Measurements from ENCODE around the gene BTBD9. TPM values are rescaled to one million over a fixed set of nuclear protein-coding genes. Genes with fewer than 3 reads are reported as not detected.
A peak's percentile ranks its signal among the peaks of the same experiment; 100 is the strongest.

The BTBD9 gene
- total and polyA plus RNA-seq, 2 experiments from 2014 or later, result 10.0 to 13.7 TPM

GRCh38 chr6:38337819-38338465, 301.8 kb downstream of the BTBD9 start:
- H3K27me3 ChIP-seq (replicated peaks; ENCODE audit: insufficient read depth), result no peaks in the 10 kb centered on the region
- peak overlapping the region; percentile 73 for H3K27ac ChIP-seq
- no peaks in the 10 kb centered on the region for H3K36me3 ChIP-seq (ENCODE audit: low read depth)
- peaks cover 15% of the 10 kb centered on the region for H3K4me1 ChIP-seq (ENCODE audit: insufficient read depth)
- H2AFZ ChIP-seq, result peak overlapping the region; percentile 88
- H3K9me3 ChIP-seq (ENCODE audit: low read depth), result no peaks in the 10 kb centered on the region
- H3K79me2 ChIP-seq (ENCODE audit: insufficient read depth), result no peaks in the 10 kb centered on the region
- DNase-seq, result peak; percentile 85
- H4K20me1 ChIP-seq (ENCODE audit: insufficient read depth), result no peaks in the 10 kb centered on the region
- WGBS, 2 experiments (ENCODE audit: low coverage in 1 of 2, low lambda C conversion rate in 2 of 2, missing lambda C conversion rate in 2 of 2), result 88 to 95% methylated on average over 5 of the region's 5 CpGs
- TF ChIP-seq EZH2phosphoT487 (IDR thresholded peaks at IDR 0.05; ENCODE audit: insufficient read depth, low read depth), result no peak
- H3K9ac ChIP-seq, result peak overlapping the region; percentile 64
- no peaks in the 10 kb centered on the region for H3K9me2 ChIP-seq (ENCODE audit: insufficient read depth)
- in situ Hi-C loops (cut with MboI), result no loop called here
- peak overlapping the region; percentile 22 for H3K4me2 ChIP-seq (ENCODE audit: unreplicated experiment)
- H3K4me3 ChIP-seq, result no peak overlapping the region
- no peaks in the 10 kb centered on the region for H3F3A ChIP-seq (ENCODE audit: insufficient read depth)

GRCh38 chr6:38336922-38337321, 302.8 kb downstream of the BTBD9 start:
- no peaks in the 10 kb centered on the region for H4K20me1 ChIP-seq (ENCODE audit: insufficient read depth)
- H3K9me3 ChIP-seq (ENCODE audit: low read depth), result no peaks in the 10 kb centered on the region
- in situ Hi-C loops (cut with MboI), result no loop called here
- no peaks in the 10 kb centered on the region for H3K9me2 ChIP-seq (ENCODE audit: insufficient read depth)
- peaks cover 15% of the 10 kb centered on the region for H3K4me1 ChIP-seq (ENCODE audit: insufficient read depth)
- H2AFZ ChIP-seq, result no peak overlapping the region
- TF ChIP-seq EZH2phosphoT487 (IDR thresholded peaks at IDR 0.05; ENCODE audit: insufficient read depth, low read depth) (no peak), EZH2 (IDR thresholded peaks at IDR 0.05; ENCODE audit: insufficient read depth, poor library complexity, severe bottlenecking) (no peak)
- no peak overlapping the region for H3K4me3 ChIP-seq
- no peaks in the 10 kb centered on the region for H3F3A ChIP-seq (ENCODE audit: insufficient read depth)
- H3K27me3 ChIP-seq (replicated peaks; ENCODE audit: insufficient read depth), result no peaks in the 10 kb centered on the region
- no peak overlapping the region for H3K4me2 ChIP-seq (ENCODE audit: unreplicated experiment)
- H3K9ac ChIP-seq, result no peak overlapping the region
- H3K36me3 ChIP-seq (ENCODE audit: low read depth), result no peaks in the 10 kb centered on the region
- WGBS, 2 experiments (ENCODE audit: low coverage in 1 of 2, low lambda C conversion rate in 2 of 2, missing lambda C conversion rate in 2 of 2), result 100% methylated on average over 1 of the region's 1 CpG
- H3K27ac ChIP-seq, result no peak overlapping the region
- DNase-seq, result no peak
- no peaks in the 10 kb centered on the region for H3K79me2 ChIP-seq (ENCODE audit: insufficient read depth)

- no peaks in the 10 kb centered on the region for H3K27me3 ChIP-seq (replicated peaks; ENCODE audit: insufficient read depth)
- no peaks in the 10 kb centered on the region for H4K20me1 ChIP-seq (ENCODE audit: insufficient read depth)
- no peak for TF ChIP-seq EZH2 (IDR thresholded peaks at IDR 0.05; ENCODE audit: insufficient read depth, poor library complexity, severe bottlenecking)
- TF ChIP-seq EZH2phosphoT487 (IDR thresholded peaks at IDR 0.05; ENCODE audit: insufficient read depth, low read depth), result no peak
- H3K27ac ChIP-seq, result no peak overlapping the region
- WGBS, 2 experiments (ENCODE audit: low coverage in 1 of 2, low lambda C conversion rate in 2 of 2, missing lambda C conversion rate in 2 of 2), result 95 to 100% methylated on average over 1 of the region's 1 CpG
- H2AFZ ChIP-seq, result no peak overlapping the region
- H3K36me3 ChIP-seq (ENCODE audit: low read depth), result no peaks in the 10 kb centered on the region
- H3K4me2 ChIP-seq (ENCODE audit: unreplicated experiment), result no peak overlapping the region
- no peak overlapping the region for H3K4me3 ChIP-seq
- no peak for DNase-seq
- H3K9me2 ChIP-seq (ENCODE audit: insufficient read depth), result no peaks in the 10 kb centered on the region
- no peaks in the 10 kb centered on the region for H3K4me1 ChIP-seq (ENCODE audit: insufficient read depth)
- H3K79me2 ChIP-seq (ENCODE audit: insufficient read depth), result no peaks in the 10 kb centered on the region
- no peaks in the 10 kb centered on the region for H3F3A ChIP-seq (ENCODE audit: insufficient read depth)
- no peaks in the 10 kb centered on the region for H3K9me3 ChIP-seq (ENCODE audit: low read depth)
- in situ Hi-C loops (cut with MboI), result no loop called here
- H3K9ac ChIP-seq, result no peak overlapping the region
Observed at GRCh38 chr6:38326837-38327236, 312.9 kb downstream of the BTBD9 start.

GRCh38 chr6:38323216-38323615, 316.5 kb downstream of the BTBD9 start:
- Histone ChIP-seq H3K9ac (no peak overlapping the region), H3F3A (ENCODE audit: insufficient read depth) (no peaks in the 10 kb centered on the region), H3K4me2 (ENCODE audit: unreplicated experiment) (no peak overlapping the region), H3K27ac (no peak overlapping the region), H2AFZ (no peak overlapping the region), H3K79me2 (ENCODE audit: insufficient read depth) (no peaks in the 10 kb centered on the region), H3K36me3 (ENCODE audit: low read depth) (no peaks in the 10 kb centered on the region), H4K20me1 (ENCODE audit: insufficient read depth) (no peaks in the 10 kb centered on the region), H3K4me1 (ENCODE audit: insufficient read depth) (no peaks in the 10 kb centered on the region), H3K4me3 (no peak overlapping the region), H3K9me2 (ENCODE audit: insufficient read depth) (no peaks in the 10 kb centered on the region), H3K27me3 (replicated peaks; ENCODE audit: insufficient read depth) (no peaks in the 10 kb centered on the region), H3K9me3 (ENCODE audit: low read depth) (no peaks in the 10 kb centered on the region)
- WGBS, 2 experiments (ENCODE audit: low coverage in 1 of 2, low lambda C conversion rate in 2 of 2, missing lambda C conversion rate in 2 of 2), result 94 to 95% methylated on average over 1 of the region's 1 CpG
- in situ Hi-C loops (cut with MboI), result no loop called here
- no peak for TF ChIP-seq EZH2 (IDR thresholded peaks at IDR 0.05; ENCODE audit: insufficient read depth, poor library complexity, severe bottlenecking)
- no peak for TF ChIP-seq EZH2phosphoT487 (IDR thresholded peaks at IDR 0.05; ENCODE audit: insufficient read depth, low read depth)
- DNase-seq, result no peak

DNA sequence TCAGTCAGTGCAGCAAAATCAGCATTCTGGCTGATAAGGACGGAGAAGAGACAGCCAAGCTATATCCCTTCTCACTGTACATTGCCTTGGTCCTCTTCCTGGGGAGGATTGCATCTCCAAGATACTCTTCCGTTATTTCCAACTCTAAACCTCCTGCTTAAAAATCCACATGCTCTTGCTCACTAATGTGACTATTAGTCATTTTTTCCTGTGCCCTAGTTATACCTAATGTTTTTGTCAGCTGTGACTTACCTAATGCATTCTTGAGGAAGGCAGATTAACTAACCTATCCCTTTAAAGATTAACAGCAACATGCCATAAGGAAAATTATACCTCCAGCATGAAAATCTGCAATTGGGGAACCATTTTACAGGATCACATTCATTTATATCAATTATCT, 317.6 kb downstream of the BTBD9 start:
- H4K20me1 ChIP-seq (ENCODE audit: insufficient read depth), result no peaks in the 10 kb centered on the region
- no peaks in the 10 kb centered on the region for H3K79me2 ChIP-seq (ENCODE audit: insufficient read depth)
- no peak overlapping the region for H3K27ac ChIP-seq
- H3K27me3 ChIP-seq (replicated peaks; ENCODE audit: insufficient read depth), result no peaks in the 10 kb centered on the region
- H3F3A ChIP-seq (ENCODE audit: insufficient read depth), result no peaks in the 10 kb centered on the region
- no peak overlapping the region for H2AFZ ChIP-seq
- TF ChIP-seq EZH2phosphoT487 (IDR thresholded peaks at IDR 0.05; ENCODE audit: insufficient read depth, low read depth) (no peak), EZH2 (IDR thresholded peaks at IDR 0.05; ENCODE audit: insufficient read depth, poor library complexity, severe bottlenecking) (no peak)
- WGBS, 2 experiments (ENCODE audit: low coverage in 1 of 2, low lambda C conversion rate in 2 of 2, missing lambda C conversion rate in 2 of 2), result 96 to 98% methylated on average over 2 of the region's 2 CpGs
- no peak overlapping the region for H3K9ac ChIP-seq
- H3K36me3 ChIP-seq (ENCODE audit: low read depth), result no peaks in the 10 kb centered on the region
- no peaks in the 10 kb centered on the region for H3K9me3 ChIP-seq (ENCODE audit: low read depth)
- no peak for DNase-seq
- H3K4me2 ChIP-seq (ENCODE audit: unreplicated experiment), result no peak overlapping the region
- in situ Hi-C loops (cut with MboI), result no loop called here
- no peaks in the 10 kb centered on the region for H3K9me2 ChIP-seq (ENCODE audit: insufficient read depth)
- no peak overlapping the region for H3K4me3 ChIP-seq
- H3K4me1 ChIP-seq (ENCODE audit: insufficient read depth), result no peaks in the 10 kb centered on the region

Data from GM23248 (cell line).